SK-N-SH treated with all-trans-retinoic acid at 6 μM for 48 hours (cell line): ENCODE measurements around the gene CABP1.

Experiments
- ATAC-seq: fragments of 200-7000 bp; cut with Tn5 transposase; 3 replicates; pipeline ENCODE4 v1.9.1; 2020; ENCODE audit warnings: mild to moderate bottlenecking, moderate library complexity
- ARNTL ChIP-seq: fragments of 450-650 bp; formaldehyde crosslinking; IDR thresholded peaks from 2 replicates; pipeline ENCODE4 v1.5.0; 2020; ENCODE audit warnings: low read depth, mild to moderate bottlenecking, moderate library complexity, borderline replicate concordance
- BACH2 ChIP-seq: fragments of 250-450 bp; sonication (Bioruptor Pico); IDR thresholded peaks from 2 replicates; pipeline ENCODE4 v1.9.0; 2021; ENCODE audit warnings: mild to moderate bottlenecking, borderline replicate concordance
- CREB5 ChIP-seq: fragments of 250-450 bp; sonication (Bioruptor Pico); IDR thresholded peaks from 2 replicates; pipeline ENCODE4 v1.5.1; 2020; ENCODE audit warnings: low read depth, mild to moderate bottlenecking, moderate library complexity
- CSDC2 ChIP-seq: fragments of 250-450 bp; sonication (Bioruptor Pico); IDR thresholded peaks from 2 replicates; pipeline ENCODE4 v1.5.0; 2020; ENCODE audit warnings: mild to moderate bottlenecking, moderate library complexity
- ESRRG ChIP-seq: fragments of 250-450 bp; sonication (Bioruptor Pico); IDR thresholded peaks from 2 replicates; pipeline ENCODE4 v1.6.1; 2021; ENCODE audit warnings: mild to moderate bottlenecking
- GLIS3 ChIP-seq: fragments of 250-450 bp; sonication (Bioruptor Pico); IDR thresholded peaks from 2 replicates; pipeline ENCODE4 v1.5.0; 2020; ENCODE audit warnings: mild to moderate bottlenecking, moderate library complexity
- ISL1 ChIP-seq: fragments of 250-450 bp; sonication (Bioruptor Pico); IDR thresholded peaks from 2 replicates; pipeline ENCODE4 v2.1.2; 2022; ENCODE audit warnings: mild to moderate bottlenecking, moderate library complexity
- PATZ1 ChIP-seq: fragments of 250-450 bp; sonication (Bioruptor Pico); IDR thresholded peaks from 2 replicates; pipeline ENCODE4 v1.8.0; 2020; ENCODE audit warnings: mild to moderate bottlenecking, moderate library complexity, borderline replicate concordance
- PPARA ChIP-seq: fragments of 250-450 bp; sonication (Bioruptor Pico); IDR thresholded peaks from 2 replicates; pipeline ENCODE4 v1.5.0; 2020; ENCODE audit warnings: mild to moderate bottlenecking, borderline replicate concordance
- RARB ChIP-seq: fragments of 250-450 bp; sonication (Bioruptor Pico); IDR thresholded peaks from 2 replicates; pipeline ENCODE4 v1.8.0; 2021; ENCODE audit warnings: mild to moderate bottlenecking, moderate library complexity
- SNAI2 ChIP-seq: fragments of 250-450 bp; sonication (Bioruptor Pico); IDR thresholded peaks from 2 replicates; pipeline ENCODE4 v1.5.0; 2020; ENCODE audit warnings: mild to moderate bottlenecking, moderate library complexity
- TCF4 ChIP-seq: fragments of 250-450 bp; sonication (Bioruptor Pico); IDR thresholded peaks from 2 replicates; pipeline ENCODE4 v1.8.0; 2021; ENCODE audit warnings: mild to moderate bottlenecking, moderate library complexity, borderline replicate concordance
- TOX ChIP-seq: fragments of 250-450 bp; sonication (Bioruptor Pico); IDR thresholded peaks from 2 replicates; pipeline ENCODE4 v1.8.0; 2021; ENCODE audit warnings: mild to moderate bottlenecking, moderate library complexity, borderline replicate concordance
- TSHZ2 ChIP-seq: fragments of 250-450 bp; sonication (Bioruptor Pico); IDR thresholded peaks from 2 replicates; pipeline ENCODE4 v1.5.0; 2020; ENCODE audit warnings: mild to moderate bottlenecking, moderate library complexity
- ZC3H10 ChIP-seq: fragments of 250-450 bp; sonication (Bioruptor Pico); IDR thresholded peaks from 2 replicates; pipeline ENCODE4 v1.5.1; 2021; ENCODE audit warnings: mild to moderate bottlenecking, moderate library complexity
- ZFP3 ChIP-seq: fragments of 250-450 bp; sonication (Bioruptor Pico); IDR thresholded peaks from 2 replicates; pipeline ENCODE4 v1.5.0; 2020; ENCODE audit warnings: mild to moderate bottlenecking, moderate library complexity
- ZFP30 ChIP-seq: fragments of 450-650 bp; formaldehyde crosslinking; IDR thresholded peaks from 2 replicates; pipeline ENCODE4 v1.5.0; 2022; ENCODE audit warnings: mild to moderate bottlenecking, moderate library complexity
- ZNF565 ChIP-seq: fragments of 450-650 bp; formaldehyde crosslinking; conservative IDR thresholded peaks from 2 replicates; pipeline ENCODE4 v1.5.0; 2020; ENCODE audit warnings: low read depth, mild to moderate bottlenecking, moderate library complexity
- ZNF70 ChIP-seq: fragments of 450-650 bp; formaldehyde crosslinking; IDR thresholded peaks from 2 replicates; pipeline ENCODE4 v1.5.0; 2020; ENCODE audit warnings: mild to moderate bottlenecking, moderate library complexity
- ZNF8 ChIP-seq: fragments of 450-650 bp; formaldehyde crosslinking; IDR thresholded peaks from 2 replicates; pipeline ENCODE4 v1.5.0; 2020; ENCODE audit warnings: mild to moderate bottlenecking, moderate library complexity
- TF ChIP-seq, protein P1 (sequence below): fragments of 250-450 bp; sonication (Bioruptor Pico); IDR thresholded peaks from 2 replicates; pipeline ENCODE4 v1.8.0; 2021; ENCODE audit warnings: low read depth, mild to moderate bottlenecking, moderate library complexity, borderline replicate concordance
- TF ChIP-seq, protein P2 (sequence below): fragments of 250-450 bp; sonication (Bioruptor Pico); IDR thresholded peaks from 2 replicates; pipeline ENCODE4 v1.5.1; 2021; ENCODE audit warnings: mild to moderate bottlenecking, moderate library complexity

The CABP1 gene

GRCh38 chr12:120642826-120643225, 2.4 kb downstream of the CABP1 start:
- no peak for ATAC-seq
- TF ChIP-seq ISL1 (CRISPR knock-in tag) (no peak), TOX (CRISPR knock-in tag) (no peak), ZNF8 (CRISPR knock-in tag) (no peak), TCF4 (CRISPR knock-in tag) (no peak), ESRRG (no peak), BACH2 (CRISPR knock-in tag) (no peak), SNAI2 (no peak), ARNTL (CRISPR knock-in tag) (no peak), RARB (CRISPR knock-in tag) (no peak), ZFP3 (CRISPR knock-in tag) (no peak), PPARA (CRISPR knock-in tag) (no peak), GLIS3 (CRISPR knock-in tag) (no peak), ZNF565 (CRISPR knock-in tag) (no peak), CSDC2 (CRISPR knock-in tag) (no peak)
- TF ChIP-seq, protein P1, sequence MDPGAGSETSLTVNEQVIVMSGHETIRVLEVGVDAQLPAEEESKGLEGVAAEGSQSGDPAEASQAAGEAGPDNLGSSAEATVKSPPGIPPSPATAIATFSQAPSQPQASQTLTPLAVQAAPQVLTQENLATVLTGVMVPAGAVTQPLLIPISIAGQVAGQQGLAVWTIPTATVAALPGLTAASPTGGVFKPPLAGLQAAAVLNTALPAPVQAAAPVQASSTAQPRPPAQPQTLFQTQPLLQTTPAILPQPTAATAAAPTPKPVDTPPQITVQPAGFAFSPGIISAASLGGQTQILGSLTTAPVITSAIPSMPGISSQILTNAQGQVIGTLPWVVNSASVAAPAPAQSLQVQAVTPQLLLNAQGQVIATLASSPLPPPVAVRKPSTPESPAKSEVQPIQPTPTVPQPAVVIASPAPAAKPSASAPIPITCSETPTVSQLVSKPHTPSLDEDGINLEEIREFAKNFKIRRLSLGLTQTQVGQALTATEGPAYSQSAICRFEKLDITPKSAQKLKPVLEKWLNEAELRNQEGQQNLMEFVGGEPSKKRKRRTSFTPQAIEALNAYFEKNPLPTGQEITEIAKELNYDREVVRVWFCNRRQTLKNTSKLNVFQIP (CRISPR knock-in tag), result no peak

GRCh38 chr12:120643574-120643973, 3.1 kb downstream of the CABP1 start:
- ATAC-seq, result no peak
- no peak for TF ChIP-seq ZNF70 (CRISPR knock-in tag)
- TF ChIP-seq BACH2 (CRISPR knock-in tag), result no peak
- no peak for TF ChIP-seq ZNF8 (CRISPR knock-in tag)
- no peak for TF ChIP-seq PPARA (CRISPR knock-in tag)
- TF ChIP-seq, protein P1 (CRISPR knock-in tag), result no peak
- TF ChIP-seq ARNTL (CRISPR knock-in tag), result no peak
- no peak for TF ChIP-seq GLIS3 (CRISPR knock-in tag)
- TF ChIP-seq ZFP3 (CRISPR knock-in tag), result no peak
- no peak for TF ChIP-seq TOX (CRISPR knock-in tag)
- no peak for TF ChIP-seq RARB (CRISPR knock-in tag)
- no peak for TF ChIP-seq TCF4 (CRISPR knock-in tag)
- TF ChIP-seq ZFP30 (CRISPR knock-in tag), result no peak

- TF ChIP-seq ZFP30 (CRISPR knock-in tag) (no peak), ZNF565 (CRISPR knock-in tag) (no peak), ZFP3 (CRISPR knock-in tag) (no peak), TCF4 (CRISPR knock-in tag) (no peak), ZNF70 (CRISPR knock-in tag) (no peak), ZNF8 (CRISPR knock-in tag) (no peak), PPARA (CRISPR knock-in tag) (no peak), PATZ1 (no peak)
- TF ChIP-seq, protein P2, sequence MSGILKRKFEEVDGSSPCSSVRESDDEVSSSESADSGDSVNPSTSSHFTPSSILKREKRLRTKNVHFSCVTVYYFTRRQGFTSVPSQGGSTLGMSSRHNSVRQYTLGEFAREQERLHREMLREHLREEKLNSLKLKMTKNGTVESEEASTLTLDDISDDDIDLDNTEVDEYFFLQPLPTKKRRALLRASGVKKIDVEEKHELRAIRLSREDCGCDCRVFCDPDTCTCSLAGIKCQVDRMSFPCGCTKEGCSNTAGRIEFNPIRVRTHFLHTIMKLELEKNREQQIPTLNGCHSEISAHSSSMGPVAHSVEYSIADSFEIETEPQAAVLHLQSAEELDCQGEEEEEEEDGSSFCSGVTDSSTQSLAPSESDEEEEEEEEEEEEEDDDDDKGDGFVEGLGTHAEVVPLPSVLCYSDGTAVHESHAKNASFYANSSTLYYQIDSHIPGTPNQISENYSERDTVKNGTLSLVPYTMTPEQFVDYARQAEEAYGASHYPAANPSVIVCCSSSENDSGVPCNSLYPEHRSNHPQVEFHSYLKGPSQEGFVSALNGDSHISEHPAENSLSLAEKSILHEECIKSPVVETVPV, result no peak
- TF ChIP-seq, all 23 proteins: peak for 0
Observed at GRCh38 chr12:120646044-120646443, 5.6 kb downstream of the CABP1 start.

DNA sequence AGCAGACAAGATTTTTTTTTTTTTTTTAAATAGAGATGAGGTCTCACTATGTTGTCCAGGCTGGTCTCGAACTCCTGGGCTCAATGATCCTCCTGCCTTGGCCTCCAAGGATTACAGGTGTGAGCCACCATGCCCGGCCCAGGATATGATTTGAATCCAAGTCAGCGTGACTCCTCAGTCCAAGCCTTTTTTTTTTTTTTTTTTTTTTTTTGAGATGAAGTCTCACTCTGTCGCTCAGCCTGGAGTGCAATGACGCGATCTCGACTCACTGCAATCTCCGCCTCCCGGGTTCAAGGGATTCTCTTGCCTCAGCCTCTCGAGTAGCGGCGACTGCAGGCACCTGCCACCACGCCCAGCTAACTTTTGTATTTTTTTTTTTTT, 6.9 kb downstream of the CABP1 start:
- no peak for ATAC-seq
- TF ChIP-seq ZFP30 (CRISPR knock-in tag) (no peak), TSHZ2 (CRISPR knock-in tag) (no peak), SNAI2 (no peak), CREB5 (CRISPR knock-in tag) (no peak), ZNF565 (CRISPR knock-in tag) (no peak), ZFP3 (CRISPR knock-in tag) (no peak), ARNTL (CRISPR knock-in tag) (no peak), GLIS3 (CRISPR knock-in tag) (no peak), BACH2 (CRISPR knock-in tag) (no peak), ZC3H10 (CRISPR knock-in tag) (no peak), CSDC2 (CRISPR knock-in tag) (no peak)

More at GRCh38 chr12:120646044-120646443, 5.6 kb downstream of the CABP1 start:
- ATAC-seq, result no peak
